Smooth muscle cell of the pulmonary artery (primary cell): Measurements from ENCODE around the gene CARD11. TPM values are rescaled to one million over a fixed set of nuclear protein-coding genes. Genes with fewer than 3 reads are reported as not detected.

Source experiments
- total RNA-seq: library from RNA; depleted of rRNA; stranded (reverse); fragments of >200 nt; gene quantifications from 2 replicates; pipeline ENCODE4 v1.2.3, GENCODE V29; 2014

The CARD11 gene
- total RNA-seq = 0.13 TPM in 1 of 2 replicates, not detected in the other

DNA sequence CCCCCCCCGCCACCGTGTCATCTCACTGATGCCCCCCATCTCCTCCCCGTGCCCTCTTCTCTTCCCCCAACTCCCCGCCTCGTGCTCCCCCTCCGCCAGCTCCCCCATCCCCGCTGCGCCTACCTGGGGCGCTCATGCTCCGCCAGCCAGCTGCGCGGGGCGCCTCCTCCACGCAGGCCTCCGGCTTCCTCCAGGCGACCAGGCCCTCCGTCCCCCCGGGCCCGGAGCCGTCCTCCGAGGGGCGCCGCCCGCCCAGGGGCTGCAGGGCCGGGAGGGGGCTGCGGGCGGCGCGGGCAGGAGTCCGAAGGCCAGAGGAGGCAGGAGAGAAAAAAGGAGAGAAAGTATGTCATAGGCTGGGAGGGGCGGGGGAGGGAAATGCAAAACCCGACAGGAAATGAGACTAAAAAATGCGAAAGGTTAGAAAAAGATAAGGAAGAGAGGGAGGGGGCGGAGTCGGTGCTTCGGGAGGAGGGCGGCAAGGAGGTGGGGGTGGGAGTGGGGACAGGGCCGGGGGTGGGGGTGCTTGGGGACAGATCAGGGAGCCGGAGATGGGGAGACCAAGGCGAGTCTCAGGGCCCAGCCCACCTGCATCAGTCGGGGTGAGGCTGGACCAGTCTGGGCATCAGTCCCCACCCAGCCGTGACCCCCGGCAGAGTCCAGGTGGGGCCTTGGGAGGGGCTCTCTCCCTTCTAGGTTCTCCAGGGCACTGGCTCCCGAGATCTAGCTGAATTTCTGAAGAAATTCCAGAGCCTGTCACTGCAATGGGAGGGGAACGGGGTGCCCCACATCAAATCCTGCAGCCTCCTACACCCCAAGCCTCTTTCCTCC lies at the start of gene CARD11:
TSS of gene CARD11 (minus strand) at position 324 of the 828 bp plus-strand sequence. CDS start 85,361 bp downstream, outside the sequence.

Other genes starting within 250 kb of the CARD11 start
- 44.1 and 54.0 TPM in 2 replicates for gene GNA12, start 199.6 kb downstream of the CARD11 start, total RNA-seq